Measurements from ENCODE around the gene ZFP36L1.

The ZFP36L1 gene

GRCh38 chr14:68749487-68750475, 43.1 kb downstream of the ZFP36L1 start:
- TF ChIP-seq CTCF (IDR thresholded peaks at IDR 0.05; ENCODE audit: extremely low read depth, insufficient read depth, missing control alignments), result no peak
- DNase-seq (ENCODE audit: low spot score), result no peak
- in situ Hi-C loops (cut with MboI; ENCODE audit: low pct_unique_long_range_greater_than_20kb, low sequenced_read_pairs, unreplicated experiment), result no loop called here

DNA sequence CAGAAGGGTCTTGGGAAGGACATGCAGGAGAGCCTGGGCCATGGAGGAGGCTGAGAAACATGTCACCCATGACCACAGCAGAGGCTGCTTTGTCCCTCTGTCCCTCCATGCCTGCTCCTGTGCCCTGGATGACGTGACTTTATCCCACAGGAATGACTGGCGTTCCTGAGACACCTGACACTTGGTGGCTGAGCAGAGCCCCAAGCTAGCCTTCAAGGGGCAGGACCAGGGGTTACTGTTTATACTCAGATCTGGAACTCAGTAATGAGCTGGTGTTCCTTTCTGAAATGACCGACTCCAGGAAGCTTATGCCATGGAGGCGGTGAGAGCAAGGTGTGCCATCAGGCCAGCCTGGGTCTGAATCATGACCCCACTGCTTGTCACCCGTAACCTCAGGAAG, 44.2 kb downstream of the ZFP36L1 start:
- DNase-seq (ENCODE audit: low spot score), result no peak
- no peak for TF ChIP-seq CTCF (IDR thresholded peaks at IDR 0.05; ENCODE audit: extremely low read depth, insufficient read depth, missing control alignments)
- in situ Hi-C loops (cut with MboI; ENCODE audit: low pct_unique_long_range_greater_than_20kb, low sequenced_read_pairs, unreplicated experiment), result no loop called here

DNA sequence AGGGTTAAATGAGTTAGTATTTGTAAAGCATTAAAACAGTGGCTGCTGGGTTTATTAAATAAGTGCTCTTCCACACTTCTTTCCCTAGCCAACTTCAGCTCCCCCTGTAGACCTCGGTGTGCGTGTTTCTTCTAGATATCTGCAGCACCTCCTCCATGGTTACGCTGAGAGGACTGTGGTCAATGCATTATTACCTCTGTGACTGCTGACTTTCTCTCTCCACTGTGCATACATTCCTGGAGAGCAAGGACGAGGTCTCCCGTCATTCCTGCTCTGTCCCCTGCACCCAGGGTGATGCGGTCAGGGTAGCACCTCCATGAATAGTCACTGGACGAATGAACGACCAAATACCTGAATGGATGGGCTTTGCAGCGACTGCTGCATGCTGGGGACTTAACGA, 44.6 kb downstream of the ZFP36L1 start:
- no peak for DNase-seq (ENCODE audit: low spot score)
- TF ChIP-seq CTCF (IDR thresholded peaks at IDR 0.05; ENCODE audit: extremely low read depth, insufficient read depth, missing control alignments), result no peak
- in situ Hi-C loops (cut with MboI; ENCODE audit: low pct_unique_long_range_greater_than_20kb, low sequenced_read_pairs, unreplicated experiment), result no loop called here

DNA sequence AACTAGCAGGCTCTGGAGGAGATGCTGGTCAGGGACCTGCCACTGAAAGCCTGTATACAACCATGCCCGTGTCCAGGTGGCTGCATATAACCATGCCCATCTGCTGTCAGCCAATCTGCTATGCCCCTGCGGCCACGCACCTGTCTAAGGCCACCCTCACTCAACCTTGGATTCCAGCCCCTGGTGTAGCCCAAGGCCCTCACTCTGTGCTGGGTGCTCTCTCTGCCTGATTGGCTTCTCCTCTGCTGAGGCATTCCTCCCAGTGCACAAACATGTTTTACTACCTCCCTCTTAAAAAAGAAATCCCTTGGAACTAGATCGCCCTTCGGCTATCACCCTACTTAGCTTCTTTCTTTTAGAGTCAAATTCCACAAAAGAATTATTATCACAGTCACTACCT, 45.5 kb downstream of the ZFP36L1 start:
- no peak for DNase-seq (ENCODE audit: low spot score)
- in situ Hi-C loops (cut with MboI; ENCODE audit: low pct_unique_long_range_greater_than_20kb, low sequenced_read_pairs, unreplicated experiment), result no loop called here
- TF ChIP-seq CTCF (IDR thresholded peaks at IDR 0.05; ENCODE audit: extremely low read depth, insufficient read depth, missing control alignments), result no peak

- in situ Hi-C loops (cut with MboI; ENCODE audit: low pct_unique_long_range_greater_than_20kb, low sequenced_read_pairs, unreplicated experiment), result no loop called here
- no peak for TF ChIP-seq CTCF (IDR thresholded peaks at IDR 0.05; ENCODE audit: extremely low read depth, insufficient read depth, missing control alignments)
- no peak for DNase-seq (ENCODE audit: low spot score)
Observed at GRCh38 chr14:68744613-68745012, 48.3 kb downstream of the ZFP36L1 start.

DNA sequence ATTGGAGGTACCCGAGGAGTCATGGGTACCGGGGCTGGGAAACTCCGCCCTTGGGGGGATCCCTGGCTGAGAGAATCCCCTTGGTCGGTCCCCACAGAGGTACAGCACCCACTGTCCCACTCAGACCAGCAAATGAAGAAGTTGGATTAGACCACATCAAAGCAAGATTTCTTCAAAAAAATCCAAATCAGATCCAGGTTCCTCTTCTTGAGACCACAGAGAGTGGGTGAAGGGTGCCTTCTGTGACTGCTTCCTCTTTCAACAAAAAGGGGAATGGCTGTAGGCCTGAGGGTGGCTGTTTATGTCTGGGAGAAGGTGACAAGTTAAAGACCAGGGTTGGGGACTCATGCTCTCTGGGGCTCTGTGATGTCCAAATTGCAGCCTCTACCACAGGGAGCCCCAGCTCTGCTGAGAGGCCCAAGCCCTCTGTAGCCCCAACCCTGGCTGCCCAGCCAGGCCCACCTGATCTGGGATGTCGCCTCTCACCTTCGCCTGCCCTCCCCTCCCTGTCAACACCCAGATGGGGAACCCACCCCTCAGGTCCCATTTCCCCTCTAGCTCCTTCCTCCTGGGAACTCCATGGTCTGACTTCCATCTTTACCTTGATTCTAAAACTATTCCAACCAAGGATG, 50.9 kb downstream of the ZFP36L1 start:
- DNase-seq (ENCODE audit: low spot score), result peak; percentile 79
- no peak for TF ChIP-seq CTCF (IDR thresholded peaks at IDR 0.05; ENCODE audit: extremely low read depth, insufficient read depth, missing control alignments)
- in situ Hi-C loops (cut with MboI; ENCODE audit: low pct_unique_long_range_greater_than_20kb, low sequenced_read_pairs, unreplicated experiment), result no loop called here

All from GM13977 (cell line).